Esophagus squamous epithelium (tissue), 5 donors: ENCODE measurements around the gene CYP26A1. TPM values are rescaled to one million over a fixed set of nuclear protein-coding genes. Genes with fewer than 3 reads are reported as not detected.

Experiments
- DNase-seq: peaks from one replicate; lab custom pipeline; 2025; lab: John Stamatoyannopoulos, UW
- H3K27ac ChIP-seq, 4 donors: fragments of 200-600 bp; sonication (generic); one replicate each; pipeline ENCODE4 v1.5.1; 2016 to 2019; ENCODE audit warnings: mild to moderate bottlenecking in 1 of 4
- H3K27me3 ChIP-seq, 4 donors: fragments of 200-600 bp; sonication (generic); 1 replicate in 3 of 4; 2 replicates in 1 of 4; pipeline versions ENCODE4 v1.5.1 to v1.6.0; 2017 to 2021; ENCODE audit warnings: antibody characterized with exemption in 1 of 4
- H3K36me3 ChIP-seq, 3 donors: fragments of 200-600 bp; sonication (generic); one replicate each; pipeline ENCODE4 v1.5.1; 2016 to 2019
- H3K4me1 ChIP-seq, 3 donors: fragments of 200-600 bp; sonication (generic); one replicate each; pipeline ENCODE4 v1.5.1; 2017 to 2019
- H3K4me3 ChIP-seq, 4 donors: fragments of 200-600 bp; sonication (generic); 1 replicate in 3 of 4; 2 replicates in 1 of 4; pipeline ENCODE4 v1.5.1; 2016 to 2019; ENCODE audit warnings: mild to moderate bottlenecking in 2 of 4, moderate library complexity in 1 of 4
- H3K9me3 ChIP-seq, 3 donors: fragments of 200-600 bp; sonication (generic); one replicate each; pipeline ENCODE4 v1.5.1; 2016 to 2019
- POLR2A ChIP-seq, 4 donors: fragments of 450-650 bp; IDR thresholded peaks; one replicate each; pipeline ENCODE4 v1.6.1; 2017; ENCODE audit warnings: antibody characterized with exemption in 4 of 4, mild to moderate bottlenecking in 4 of 4, moderate library complexity in 3 of 4
- WGBS, 2 donors: methylation state at CpG; one replicate each; pipeline ENCODE4 v1.1.5; 2018; 5-methylcytosine and 5-hydroxymethylcytosine counted together
- intact Hi-C: fragments of 100-400 bp; cut with DNase I; formaldehyde crosslinking; loops from one replicate; pipeline ENCODE4 v1.15.0; 2022
- total RNA-seq, 4 donors: library from RNA; depleted of rRNA; stranded (reverse); fragments of >200 nt; gene quantifications; one replicate each; pipeline ENCODE4 v1.1.0, GENCODE V29; 2016
- TF ChIP-seq, protein P1 (sequence below), 6 experiments: fragments of 450-650 bp in 4 of 6; fragments of 200-600 bp in 2 of 6; sonication (generic) in 2 of 6; IDR thresholded peaks; one replicate each; pipeline ENCODE4 v1.5.1; 2016 to 2019; ENCODE audit warnings: antibody characterized with exemption in 6 of 6, mild to moderate bottlenecking in 4 of 6, moderate library complexity in 4 of 6
- donor health status: DM: yes; HTN: yes; CAD: no.

Gene CYP26A1
- total RNA-seq, 4 donors from 2014 or later, result not detected

DNA sequence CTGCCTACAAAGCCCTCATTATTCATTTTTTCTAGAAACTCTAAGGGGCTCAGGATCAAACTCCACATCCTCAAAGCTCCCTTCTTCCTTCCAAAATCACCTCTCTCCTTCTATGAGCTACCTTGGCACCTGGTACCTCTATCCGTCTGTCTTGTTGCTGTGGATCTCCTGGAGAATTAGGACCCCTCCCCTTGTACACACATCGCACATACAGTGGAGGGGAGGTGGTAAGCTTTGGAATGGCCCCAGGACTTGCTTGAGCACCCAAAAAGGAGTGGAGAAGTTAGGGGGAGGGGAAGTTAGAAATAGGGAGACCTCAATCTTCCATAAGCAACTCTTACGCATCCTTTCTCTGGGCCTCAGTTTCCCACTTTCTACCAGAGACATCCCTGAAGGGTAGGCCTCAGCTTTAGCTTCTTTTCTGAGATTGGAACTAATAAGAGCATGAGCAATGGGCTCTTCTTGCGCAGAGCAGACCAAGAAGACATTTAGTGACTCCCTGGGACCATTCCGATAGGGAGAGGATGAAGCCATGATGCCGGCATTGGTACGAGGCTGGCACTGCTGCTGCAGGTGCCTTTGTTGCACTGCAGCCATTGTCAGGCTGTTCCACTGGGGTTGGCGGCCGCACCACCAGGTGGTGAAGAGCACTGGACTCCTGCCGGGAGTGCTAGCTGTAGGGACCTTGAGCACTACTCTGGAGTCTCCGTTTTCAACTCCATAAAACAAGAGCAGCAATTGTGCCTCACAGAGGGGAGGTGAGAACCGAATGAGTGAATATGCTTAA lies 8.6 kb upstream of the CYP26A1 start:
- Histone ChIP-seq H3K27me3 (peaks cover 2 to 100% (median 34%) of the 10 kb centered on the region in 4 donors), H3K4me1 (peaks cover 22 to 60% (median 36%) of the 10 kb centered on the region in 3 donors)
- intact Hi-C loops, result no loop called here

GRCh38 chr10:93065675-93066543 lies 7.8 kb upstream of the CYP26A1 start:
- Histone ChIP-seq H3K27me3 (peaks cover 4 to 100% (median 34%) of the 10 kb centered on the region in 4 donors), H3K9me3 (no peaks in the 10 kb centered on the region), H3K4me3 (peak overlapping the region in 2 of 4 donors; percentile 15 to 37), H3K36me3 (no peaks in the 10 kb centered on the region), H3K4me1 (peaks cover 22 to 52% (median 28%) of the 10 kb centered on the region in 3 donors), H3K27ac (no peak overlapping the region)
- TF ChIP-seq, protein P1, sequence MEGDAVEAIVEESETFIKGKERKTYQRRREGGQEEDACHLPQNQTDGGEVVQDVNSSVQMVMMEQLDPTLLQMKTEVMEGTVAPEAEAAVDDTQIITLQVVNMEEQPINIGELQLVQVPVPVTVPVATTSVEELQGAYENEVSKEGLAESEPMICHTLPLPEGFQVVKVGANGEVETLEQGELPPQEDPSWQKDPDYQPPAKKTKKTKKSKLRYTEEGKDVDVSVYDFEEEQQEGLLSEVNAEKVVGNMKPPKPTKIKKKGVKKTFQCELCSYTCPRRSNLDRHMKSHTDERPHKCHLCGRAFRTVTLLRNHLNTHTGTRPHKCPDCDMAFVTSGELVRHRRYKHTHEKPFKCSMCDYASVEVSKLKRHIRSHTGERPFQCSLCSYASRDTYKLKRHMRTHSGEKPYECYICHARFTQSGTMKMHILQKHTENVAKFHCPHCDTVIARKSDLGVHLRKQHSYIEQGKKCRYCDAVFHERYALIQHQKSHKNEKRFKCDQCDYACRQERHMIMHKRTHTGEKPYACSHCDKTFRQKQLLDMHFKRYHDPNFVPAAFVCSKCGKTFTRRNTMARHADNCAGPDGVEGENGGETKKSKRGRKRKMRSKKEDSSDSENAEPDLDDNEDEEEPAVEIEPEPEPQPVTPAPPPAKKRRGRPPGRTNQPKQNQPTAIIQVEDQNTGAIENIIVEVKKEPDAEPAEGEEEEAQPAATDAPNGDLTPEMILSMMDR (IDR thresholded peaks at IDR 0.05), result no peak
- no peak for TF ChIP-seq POLR2A (IDR thresholded peaks at IDR 0.05)
- 20 to 30% methylated on average over 8 to 12 of the region's 81 CpGs for WGBS, 2 donors
- intact Hi-C loops, result no loop called here
- no peak for DNase-seq

More for the DNA sequence above, 8.6 kb upstream of the CYP26A1 start:
- WGBS, 2 donors, result 74 to 83% methylated on average over 7 to 8 of the region's 12 CpGs
- no peak overlapping the region for H3K4me3 ChIP-seq
- H3K36me3 ChIP-seq, result no peaks in the 10 kb centered on the region
- DNase-seq, result no peak
- no peak overlapping the region for H3K27ac ChIP-seq
- no peaks in the 10 kb centered on the region for H3K9me3 ChIP-seq
- no peak for TF ChIP-seq POLR2A (IDR thresholded peaks at IDR 0.05)
- TF ChIP-seq, protein P1 (IDR thresholded peaks at IDR 0.05), result no peak

- peaks cover 22 to 51% (median 27%) of the 10 kb centered on the region in 3 donors for H3K4me1 ChIP-seq
- no peak overlapping the region for H3K27ac ChIP-seq
- peaks cover 5 to 100% (median 31%) of the 10 kb centered on the region in 4 donors for H3K27me3 ChIP-seq
- no peak for DNase-seq
- intact Hi-C loops, result no loop called here
- H3K36me3 ChIP-seq, result no peaks in the 10 kb centered on the region
- H3K4me3 ChIP-seq, result no peak overlapping the region
- no peaks in the 10 kb centered on the region for H3K9me3 ChIP-seq
- 15 to 19% methylated on average over 7 to 9 of the region's 11 CpGs for WGBS, 2 donors
- no peak for TF ChIP-seq POLR2A (IDR thresholded peaks at IDR 0.05)
These were observed 7.2 kb upstream of the CYP26A1 start for GRCh38 chr10:93066544-93066913.

- no peak for DNase-seq
- TF ChIP-seq POLR2A (IDR thresholded peaks at IDR 0.05), result no peak
- TF ChIP-seq, protein P1 (IDR thresholded peaks at IDR 0.05), result no peak
- Histone ChIP-seq H3K4me3 (peak overlapping the region in 1 of 4 donors; percentile 23), H3K4me1 (peaks cover 21 to 51% (median 24%) of the 10 kb centered on the region in 3 donors), H3K9me3 (no peaks in the 10 kb centered on the region), H3K27ac (no peak overlapping the region), H3K27me3 (peaks cover 14 to 100% (median 35%) of the 10 kb centered on the region in 4 donors), H3K36me3 (no peaks in the 10 kb centered on the region)
- intact Hi-C loops, result no loop called here
- WGBS, 2 donors, result 15 to 18% methylated on average over 13 to 14 of the region's 17 CpGs
These were observed 6.0 kb upstream of the CYP26A1 start for GRCh38 chr10:93067443-93068365.
